Stomach (tissue), 9 donors: ENCODE measurements around the gene ALG14. TPM values are rescaled to one million over a fixed set of nuclear protein-coding genes. Genes with fewer than 3 reads are reported as not detected.
A peak's percentile ranks its signal among the peaks of the same experiment; 100 is the strongest.

Experiments used
- DNase-seq, 2 donors: peaks; one replicate each; pipeline versions ENCODE4 v3.0.0 to v3.0.0-alpha.2; 2013 to 2019
- H3K27ac ChIP-seq, 5 donors: fragments of 200-600 bp in 4 of 5; sonication (generic) in 4 of 5; one replicate each; pipeline ENCODE4 v1.5.1; 2013 to 2019; ENCODE audit warnings: mild to moderate bottlenecking in 1 of 5, moderate library complexity in 1 of 5
- H3K27me3 ChIP-seq, 3 donors: fragments of 200-600 bp; sonication (generic); one replicate each; pipeline ENCODE4 v1.5.1; 2017 to 2019; ENCODE audit warnings: mixed run types in 1 of 3
- H3K36me3 ChIP-seq, 4 donors: fragments of 200-600 bp; sonication (generic); 1 replicate in 3 of 4; 2 replicates in 1 of 4; pipeline ENCODE4 v1.5.1; 2016 to 2019
- H3K4me1 ChIP-seq, 4 donors: fragments of 200-600 bp; sonication (generic); one replicate each; pipeline ENCODE4 v1.5.1; 2016 to 2019
- H3K4me3 ChIP-seq, 4 donors: fragments of 200-600 bp; sonication (generic) in 3 of 4; one replicate each; pipeline ENCODE4 v1.5.1; 2016 to 2019; ENCODE audit warnings: mild to moderate bottlenecking in 1 of 4
- H3K9me3 ChIP-seq, 4 donors: fragments of 200-600 bp; sonication (generic); one replicate each; pipeline ENCODE4 v1.5.1; 2016 to 2019
- CTCF ChIP-seq, 7 experiments: fragments of 450-650 bp in 4 of 7; fragments of 200-600 bp in 3 of 7; sonication (generic) in 3 of 7; IDR thresholded peaks; one replicate each; pipeline ENCODE4 v1.5.1; 2016 to 2019; ENCODE audit warnings: antibody characterized with exemption in 7 of 7, control low read depth in 2 of 7, mild to moderate bottlenecking in 1 of 7
- EP300 ChIP-seq: sonication (generic); formaldehyde crosslinking; IDR thresholded peaks from one replicate; pipeline ENCODE4 v1.6.1; 2017; ENCODE audit warnings: antibody characterized with exemption
- POLR2A ChIP-seq, 4 donors: fragments of 450-650 bp; IDR thresholded peaks; one replicate each; pipeline ENCODE4 v1.6.1; 2016; ENCODE audit warnings: antibody characterized with exemption in 4 of 4, control low read depth in 2 of 4, mild to moderate bottlenecking in 1 of 4, moderate library complexity in 1 of 4
- POLR2AphosphoS5 ChIP-seq, 3 donors: sonication (generic); formaldehyde crosslinking; IDR thresholded peaks; one replicate each; pipeline ENCODE4 v1.6.1; 2016; ENCODE audit warnings: antibody characterized with exemption in 3 of 3
- WGBS, 5 donors: extraction: QIAGEN DNeasy Blood & Tissue Kit in 3 of 5; methylation state at CpG; one replicate each; pipeline versions ENCODE4 v1.1.5 to v1.1.7; 2013 to 2018; 5-methylcytosine and 5-hydroxymethylcytosine counted together
- intact Hi-C: fragments of 100-400 bp; cut with DNase I; formaldehyde crosslinking; loops from one replicate; pipeline ENCODE4 v1.15.1; 2023; ENCODE audit warnings: low total_unique reads
- polyA plus RNA-seq, 3 donors: library from polyadenylated mRNA; stranded (reverse); fragments of 200-250 nt; gene quantifications; one replicate each; pipeline ENCODE4 v1.2.3, GENCODE V29; 2013
- total RNA-seq, 5 donors: library from RNA; depleted of rRNA; stranded (reverse); fragments of >200 nt; gene quantifications; one replicate each; pipeline versions ENCODE4 v1.1.0 to v1.2.3, GENCODE V29; 2014 to 2016
- donor health status: healthy with polysubstance abuse.
- donor health status: Bipolar disorder and iron deficiency.
- donor health status: healthy.

Gene ALG14
- total and polyA plus RNA-seq, 8 donors, result under 0.01 to 3.5 (median 1.1) TPM; not detected in 1

GRCh38 chr1:94994805-94995204 lies 77.9 kb downstream of the ALG14 start:
- Histone ChIP-seq H3K27me3 (no peaks in the 10 kb centered on the region), H3K27ac (peak overlapping the region in 3 of 5 donors; percentile 6 to 26 (median 20)), H3K4me3 (no peak overlapping the region), H3K9me3 (no peaks in the 10 kb centered on the region), H3K36me3 (no peaks in the 10 kb centered on the region), H3K4me1 (peaks cover 0 to 6% (median 2%) of the 10 kb centered on the region in 4 donors)
- intact Hi-C loops, result no loop called here
- 31 to 42% (median 37%) methylated on average over 2 of the region's 2 CpGs for WGBS, 5 donors
- no peak for DNase-seq
- TF ChIP-seq EP300 (no peak), POLR2A (IDR thresholded peaks at IDR 0.05) (no peak)

- Histone ChIP-seq H3K27me3 (no peaks in the 10 kb centered on the region), H3K36me3 (no peaks in the 10 kb centered on the region), H3K9me3 (no peaks in the 10 kb centered on the region), H3K4me3 (no peak overlapping the region), H3K4me1 (peaks cover 4 to 6% (median 5%) of the 10 kb centered on the region in 4 donors), H3K27ac (peak overlapping the region in 3 of 5 donors; percentile 6 to 26 (median 20))
- TF ChIP-seq EP300 (no peak), POLR2AphosphoS5 (IDR thresholded peaks at IDR 0.05) (no peak), POLR2A (IDR thresholded peaks at IDR 0.05) (no peak), CTCF (IDR thresholded peaks at IDR 0.05) (no peak)
- no peak for DNase-seq
- WGBS, 5 donors, result 69 to 79% (median 72%) methylated on average over 4 of the region's 4 CpGs
- intact Hi-C loops, result no loop called here
Observed at GRCh38 chr1:94993931-94994645, 78.7 kb downstream of the ALG14 start.

DNA sequence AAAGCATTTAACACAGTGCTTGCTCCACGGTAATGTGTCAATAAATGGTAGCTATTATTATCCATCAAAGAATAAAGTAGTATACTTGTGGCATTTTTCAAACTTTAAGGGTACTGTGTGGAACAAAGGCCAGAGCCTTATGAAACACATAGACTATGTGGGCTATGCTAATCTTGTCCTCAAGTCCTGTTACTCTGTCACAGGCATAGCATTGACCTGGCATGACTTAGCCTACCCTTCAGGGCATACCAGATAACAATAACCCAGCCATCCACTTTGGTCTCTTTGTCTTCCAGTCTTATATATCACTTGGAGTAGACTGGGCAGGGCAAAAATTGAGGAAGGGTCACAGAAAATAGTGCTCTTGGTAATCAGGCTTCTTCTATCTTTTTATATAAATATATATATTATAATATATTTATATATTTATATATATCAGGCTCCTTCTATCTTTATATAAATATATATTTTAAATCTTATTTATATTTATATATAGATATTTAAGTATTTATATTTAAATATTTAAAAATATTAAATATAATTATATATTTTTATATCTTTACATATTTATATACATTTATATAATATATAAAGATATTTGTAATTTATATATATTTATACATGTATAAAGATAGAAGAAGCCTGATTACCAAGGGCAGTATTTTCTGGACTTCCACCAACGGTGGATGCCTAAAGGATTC lies 79.7 kb downstream of the ALG14 start:
- TF ChIP-seq POLR2A (IDR thresholded peaks at IDR 0.05) (no peak), EP300 (no peak), POLR2AphosphoS5 (IDR thresholded peaks at IDR 0.05) (no peak), CTCF (IDR thresholded peaks at IDR 0.05) (no peak)
- Histone ChIP-seq H3K4me1 (peaks cover 4 to 12% (median 7%) of the 10 kb centered on the region in 4 donors), H3K9me3 (no peaks in the 10 kb centered on the region), H3K27ac (no peak overlapping the region), H3K36me3 (no peaks in the 10 kb centered on the region), H3K27me3 (no peaks in the 10 kb centered on the region), H3K4me3 (no peak overlapping the region)
- 55 to 70% (median 58%) methylated on average over 2 of the region's 2 CpGs for WGBS, 5 donors
- DNase-seq, result no peak
- intact Hi-C loops, result no loop called here

GRCh38 chr1:94992161-94992560 lies 80.6 kb downstream of the ALG14 start:
- Histone ChIP-seq H3K4me1 (peaks cover 4 to 12% (median 7%) of the 10 kb centered on the region in 4 donors), H3K4me3 (no peak overlapping the region), H3K9me3 (no peaks in the 10 kb centered on the region), H3K36me3 (no peaks in the 10 kb centered on the region), H3K27me3 (no peaks in the 10 kb centered on the region), H3K27ac (no peak overlapping the region)
- 67 to 79% (median 72%) methylated on average over 5 of the region's 5 CpGs for WGBS, 5 donors
- no peak for DNase-seq
- intact Hi-C loops, result no loop called here
- no peak for TF ChIP-seq POLR2A (IDR thresholded peaks at IDR 0.05)
- no peak for TF ChIP-seq EP300
- no peak for TF ChIP-seq CTCF (IDR thresholded peaks at IDR 0.05)
- no peak for TF ChIP-seq POLR2AphosphoS5 (IDR thresholded peaks at IDR 0.05)
